Stimulated activated CD4-positive, alpha-beta T cell treated with anti-CD3 and anti-CD28 coated beads, Interleukin-4, amount 100 ng/mL, for 4 hours (primary cell): ENCODE measurements around the gene RPS8.
"Not testable (repeated sequence)": the region's sequence is repeated elsewhere in the genome, so short reads cannot be mapped to it uniquely, and the experiment has no call there.

Experiments used
- DNase-seq, 2 experiments: peaks; one replicate each; pipeline ENCODE4 v3.0.0-alpha.2; 2020

Gene RPS8

GRCh38 chr1:44803312-44804095 is 28.2 kb downstream of the RPS8 start:
- DNase-seq: no peak

DNA sequence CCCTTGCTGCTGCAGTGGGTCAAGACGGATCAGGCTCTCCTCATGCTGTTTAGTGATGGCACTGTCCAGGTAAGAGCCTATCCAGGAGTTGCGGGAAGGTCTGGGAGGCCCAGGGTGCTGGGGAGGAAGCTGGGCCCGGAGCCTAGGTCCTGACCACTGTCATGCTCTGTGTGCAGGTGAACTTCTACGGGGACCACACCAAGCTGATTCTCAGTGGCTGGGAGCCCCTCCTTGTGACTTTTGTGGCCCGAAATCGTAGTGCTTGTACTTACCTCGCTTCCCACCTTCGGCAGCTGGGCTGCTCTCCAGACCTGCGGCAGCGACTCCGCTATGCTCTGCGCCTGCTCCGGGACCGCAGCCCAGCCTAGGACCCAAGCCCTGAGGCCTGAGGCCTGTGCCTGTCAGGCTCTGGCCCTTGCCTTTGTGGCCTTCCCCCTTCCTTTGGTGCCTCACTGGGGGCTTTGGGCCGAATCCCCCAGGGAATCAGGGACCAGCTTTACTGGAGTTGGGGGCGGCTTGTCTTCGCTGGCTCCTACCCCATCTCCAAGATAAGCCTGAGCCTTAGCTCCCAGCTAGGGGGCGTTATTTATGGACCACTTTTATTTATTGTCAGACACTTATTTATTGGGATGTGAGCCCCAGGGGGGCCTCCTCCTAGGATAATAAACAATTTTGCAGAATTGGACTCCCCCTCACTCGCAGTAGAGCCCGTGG is 30.1 kb downstream of the RPS8 start:
- DNase-seq: no peak

- no peak for DNase-seq
Observed at GRCh38 chr1:44806025-44806703, 30.8 kb downstream of the RPS8 start.

DNA sequence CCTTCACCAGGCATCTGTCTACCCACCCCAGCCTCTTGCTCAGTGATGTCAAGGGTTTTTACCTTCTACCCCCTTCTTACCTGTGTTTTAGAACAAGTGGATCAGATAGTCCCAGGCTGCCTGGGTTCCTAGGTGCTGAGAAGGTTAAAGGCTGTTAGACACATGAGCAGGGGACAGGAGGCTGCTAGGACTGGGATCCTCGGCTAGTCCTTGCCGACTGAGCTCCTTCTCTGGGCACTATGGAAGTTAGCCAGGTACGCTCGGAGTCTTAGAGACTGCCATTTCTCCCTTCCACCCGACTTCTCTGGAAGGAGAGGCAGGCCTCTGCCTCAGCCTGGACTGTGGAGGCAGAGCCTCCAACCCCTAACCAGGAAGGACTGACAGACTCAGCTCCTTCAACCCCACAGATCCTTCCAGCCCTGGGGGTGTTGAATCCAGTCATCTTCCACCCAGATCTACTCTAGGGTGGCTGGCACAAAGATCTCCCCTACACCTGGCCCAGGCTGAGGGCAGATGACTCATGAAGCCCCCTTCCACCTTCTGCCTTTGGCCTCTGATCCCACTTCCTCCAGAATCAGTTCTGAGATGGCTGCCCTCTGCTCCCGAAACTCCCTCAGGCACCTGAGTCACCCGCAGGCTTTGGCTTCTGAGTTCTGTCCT is 31.5 kb downstream of the RPS8 start, which contains the start of gene DYNLT4:
Gene DYNLT4, minus strand, starts transcription at position 648 of the 660 bp plus-strand sequence. CDS start 683 bp downstream, outside the sequence.
- no peak for DNase-seq

- DNase-seq: peak; percentile 79 to 89
Observed at GRCh38 chr1:44807364-44808062, 32.2 kb downstream of the RPS8 start.

DNA sequence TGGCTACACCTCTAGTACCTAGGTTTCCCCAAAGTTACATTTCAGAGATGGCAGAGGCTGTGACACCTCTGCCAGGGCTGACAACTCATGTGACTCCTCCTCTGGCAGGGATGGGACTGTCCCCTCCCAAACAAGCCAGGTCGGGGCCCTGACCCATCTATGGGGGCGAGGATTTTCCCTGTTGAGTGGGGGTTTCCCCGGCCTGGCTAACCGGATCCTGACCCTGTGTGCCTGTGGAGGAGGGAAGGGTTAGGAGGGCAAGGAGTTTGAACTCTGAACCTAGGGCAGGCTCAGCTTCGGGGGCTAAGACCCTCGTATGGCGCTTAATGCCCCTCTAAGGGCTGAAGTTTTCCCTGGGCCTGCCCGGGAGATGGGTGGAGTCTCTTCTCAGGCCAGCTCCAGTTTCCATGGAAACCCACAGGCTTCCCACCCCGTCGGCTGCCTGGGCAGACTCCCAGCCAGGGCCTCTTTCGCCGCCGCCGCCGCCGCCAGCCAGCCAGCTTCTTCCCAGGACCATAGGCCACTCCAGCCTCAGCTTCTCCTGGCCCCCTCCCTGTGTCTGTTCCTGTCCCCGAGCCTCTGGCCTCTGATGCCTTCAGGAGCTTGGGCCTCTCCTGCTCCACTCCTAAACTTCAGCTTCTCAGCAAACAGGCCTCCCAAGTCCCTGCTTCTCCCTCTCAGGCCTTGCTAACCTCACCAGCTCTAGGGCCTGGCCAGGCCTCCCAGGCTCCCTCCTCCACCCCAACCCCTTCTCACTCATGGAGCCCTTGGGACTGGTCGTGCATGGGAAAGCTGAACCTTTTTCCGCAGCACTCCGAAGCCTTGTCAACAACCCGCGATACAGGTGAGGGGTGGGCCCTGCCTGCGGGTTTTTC is 33.0 kb downstream of the RPS8 start, which contains the start of gene BTBD19:
Gene BTBD19, plus strand, starts transcription at position 461 of the 875 bp plus-strand sequence. Its CDS starts 298 bp downstream, at position 759.
- DNase-seq: peak; percentile 73 to 87

DNA sequence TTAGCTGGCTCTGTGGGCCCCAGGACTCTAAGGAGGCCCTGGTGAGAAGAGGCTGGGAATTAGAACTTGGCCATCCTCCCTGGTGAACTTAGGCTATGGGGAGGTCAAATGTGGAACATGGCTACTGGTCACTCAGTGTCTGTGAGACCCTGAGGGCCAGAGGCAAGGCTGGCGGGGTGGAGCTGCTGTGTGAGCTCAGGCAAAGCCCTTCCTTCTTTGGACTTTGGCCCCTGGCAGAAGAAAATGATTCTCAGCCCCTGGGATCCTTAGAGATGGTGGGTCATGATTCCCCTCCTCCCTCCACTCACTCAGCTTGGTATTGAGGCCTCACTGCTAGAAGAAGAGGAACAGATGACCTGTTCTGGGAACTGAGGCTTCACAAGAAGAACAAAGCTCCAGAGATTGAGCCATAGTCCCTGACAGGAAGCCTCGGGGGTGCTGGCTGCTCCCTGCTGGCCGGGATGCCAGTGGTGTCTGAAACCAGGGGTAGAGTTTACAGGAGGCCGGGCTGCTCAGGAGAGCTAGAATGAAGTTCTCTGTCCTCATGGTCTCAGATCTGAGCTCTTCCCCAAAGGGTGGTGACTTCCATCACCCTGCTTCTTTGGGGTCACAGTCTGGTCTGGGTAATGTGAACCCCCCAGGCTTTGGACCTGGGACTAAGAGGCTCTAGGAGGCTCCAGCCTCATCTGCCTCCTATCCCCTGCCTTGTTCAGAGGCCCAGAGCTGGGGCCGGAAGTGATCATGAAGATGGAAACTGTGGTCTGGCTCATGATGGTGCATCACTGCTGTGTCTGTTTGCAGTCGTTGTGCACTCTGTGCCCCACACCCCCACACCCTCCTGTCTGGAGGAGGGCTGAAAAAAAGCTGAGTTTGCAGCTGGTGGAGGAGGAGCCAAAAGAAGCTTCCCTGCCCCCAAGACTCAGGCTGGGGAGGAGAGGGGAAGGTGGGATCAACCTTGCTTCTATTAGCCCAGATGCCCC is 33.9 kb downstream of the RPS8 start:
- DNase-seq: peak; percentile 76 to 93

DNA sequence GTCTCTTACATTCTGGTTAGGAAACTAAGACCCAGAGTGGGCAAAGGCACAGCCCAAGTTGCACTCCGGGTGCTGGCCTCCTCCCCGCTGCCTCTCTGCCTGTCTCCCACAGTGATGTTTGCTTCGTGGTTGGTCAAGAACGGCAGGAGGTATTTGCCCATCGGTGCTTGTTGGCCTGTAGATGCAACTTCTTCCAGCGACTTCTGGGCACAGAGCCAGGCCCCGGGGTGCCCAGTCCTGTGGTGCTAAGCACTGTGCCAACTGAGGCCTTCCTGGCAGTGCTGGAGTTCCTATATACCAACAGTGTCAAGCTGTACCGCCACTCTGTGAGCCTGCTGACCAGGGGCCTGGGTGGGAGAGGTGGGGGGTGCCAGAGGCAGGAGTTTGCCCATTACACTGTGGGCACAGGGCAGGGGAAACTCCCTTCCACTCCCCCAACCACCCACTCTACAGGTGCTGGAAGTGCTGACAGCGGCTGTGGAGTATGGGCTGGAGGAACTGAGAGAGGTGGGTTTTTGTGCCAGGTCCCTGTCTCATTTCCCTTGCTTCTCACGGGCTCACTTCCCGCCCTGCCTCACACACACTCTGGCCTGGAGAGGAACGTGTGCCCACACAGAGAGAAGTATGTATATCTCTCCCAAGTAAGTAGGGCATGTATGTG is 34.9 kb downstream of the RPS8 start:
- DNase-seq: peak; percentile 41 to 56

GRCh38 chr1:44810762-44811105 is 35.4 kb downstream of the RPS8 start:
- DNase-seq: not testable (repeated sequence)

GRCh38 chr1:44811234-44811633 is 35.9 kb downstream of the RPS8 start:
- no peak for DNase-seq

GRCh38 chr1:44812822-44813543 is 37.6 kb downstream of the RPS8 start:
- DNase-seq: no peak

- DNase-seq: not testable (repeated sequence)
Observed at GRCh38 chr1:44815926-44816325, 40.6 kb downstream of the RPS8 start.

- DNase-seq: no peak
Observed at GRCh38 chr1:44817307-44817706, 42.0 kb downstream of the RPS8 start.

DNA sequence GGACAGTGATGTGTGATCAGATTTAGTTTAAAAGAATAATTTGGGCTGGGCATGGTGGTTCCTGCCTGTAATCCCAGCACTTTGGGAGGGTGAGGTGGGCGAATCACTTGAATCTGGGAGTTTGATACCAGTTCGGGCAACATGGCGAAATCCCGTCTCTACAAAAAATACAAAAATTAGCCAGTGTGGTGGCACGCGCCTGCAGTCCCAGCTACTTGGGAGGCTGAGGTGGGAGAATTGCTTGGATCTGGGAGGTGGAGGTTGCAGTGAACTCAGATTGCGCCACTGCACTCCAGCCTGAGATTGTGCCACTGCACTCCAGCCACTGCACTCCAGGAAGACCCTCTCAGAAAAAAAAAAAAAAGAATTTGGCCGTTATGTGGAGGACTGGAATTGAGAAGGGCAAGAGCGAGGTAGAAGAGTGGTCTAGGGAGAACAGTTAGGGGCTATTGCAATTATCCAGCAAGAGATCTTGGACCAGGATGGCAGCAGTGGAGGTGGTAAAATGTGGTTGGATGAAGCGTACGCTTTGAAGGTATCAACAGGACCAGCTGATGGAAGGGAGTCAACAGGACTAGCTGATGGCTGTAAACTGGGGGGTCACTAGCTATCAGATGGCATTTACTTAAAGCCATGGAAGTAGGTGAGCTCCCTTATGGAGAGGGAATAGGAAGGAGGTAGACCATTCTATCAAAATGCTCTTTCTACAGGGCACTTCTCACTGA is 42.6 kb downstream of the RPS8 start:
- DNase-seq: no peak

- DNase-seq: no peak
Observed at GRCh38 chr1:44819196-44819607, 43.9 kb downstream of the RPS8 start.

DNA sequence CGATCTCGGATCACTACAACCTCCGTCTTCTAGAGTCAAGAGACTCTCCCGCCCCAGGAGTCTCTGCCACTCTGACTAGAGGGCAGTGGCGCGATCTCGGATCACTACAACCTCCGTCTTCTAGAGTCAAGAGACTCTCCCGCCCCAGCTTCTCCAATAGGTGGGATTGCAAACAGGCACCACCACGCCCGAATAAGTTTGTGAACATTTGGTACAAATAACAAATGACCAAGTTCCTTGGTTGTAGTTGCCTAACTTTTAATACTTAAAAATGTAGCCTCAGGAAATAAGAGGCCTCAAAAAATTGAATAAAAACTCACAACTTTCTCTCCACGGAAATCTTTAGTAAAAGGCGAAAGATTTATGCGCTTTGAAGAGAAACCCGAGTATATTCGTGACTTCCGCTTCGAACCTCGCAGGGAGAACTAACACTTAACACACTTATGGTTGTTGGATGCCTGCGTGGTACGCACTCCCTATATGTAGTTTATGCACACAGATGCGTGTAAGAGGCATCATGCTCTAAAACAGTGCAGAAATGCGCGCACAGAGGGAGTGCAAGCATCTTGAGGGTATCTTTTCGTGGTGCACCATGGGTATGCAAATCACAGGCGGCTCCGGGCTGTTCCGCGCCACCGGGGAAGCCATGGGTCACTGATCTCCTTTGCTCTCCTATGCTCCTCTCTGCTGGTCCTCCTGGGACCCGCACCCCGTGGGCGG is 44.4 kb downstream of the RPS8 start:
- DNase-seq: peak; percentile 66 to 70
